Activated CD4-positive, alpha-beta memory T cell treated with anti-CD3 and anti-CD28 coated beads for 36 hours (primary cell): ENCODE measurements around the gene HOXD1. TPM values are rescaled to one million over a fixed set of nuclear protein-coding genes. Genes with fewer than 3 reads are reported as not detected.
A peak's percentile ranks its signal among the peaks of the same experiment; 100 is the strongest.

Experiments
- CTCF ChIA-PET: fragments of 350-600 bp; sonication (Branson Sonifier 250); formaldehyde crosslinking; loops from one replicate; lab custom pipeline; 2021; ENCODE audit warnings: antibody characterized with exemption, inconsistent platforms; lab: Charles Lee
- POLR2A ChIA-PET: fragments of 350-600 bp; sonication (Branson Sonifier 250); formaldehyde crosslinking; loops from one replicate; lab custom pipeline; 2021; ENCODE audit warnings: antibody characterized with exemption; lab: Charles Lee
- DNase-seq: peaks from one replicate; pipeline ENCODE4 v3.0.0-alpha.2; 2020
- H3K27ac Mint-ChIP-seq: one replicate; pipeline ENCODE4 v1.8.0; 2021; ENCODE audit warnings: mixed read lengths
- H3K27me3 Mint-ChIP-seq: one replicate; pipeline ENCODE4 v1.8.0; 2021; ENCODE audit warnings: mixed read lengths
- H3K36me3 Mint-ChIP-seq: one replicate; pipeline ENCODE4 v1.8.0; 2021; ENCODE audit warnings: mixed read lengths
- H3K4me1 Mint-ChIP-seq: one replicate; pipeline ENCODE4 v1.8.0; 2021; ENCODE audit warnings: low read depth, mixed read lengths
- H3K4me3 Mint-ChIP-seq: one replicate; pipeline ENCODE4 v1.8.0; 2021; ENCODE audit warnings: mild to moderate bottlenecking, mixed read lengths
- H3K9me3 Mint-ChIP-seq: one replicate; pipeline ENCODE4 v1.8.0; 2021; ENCODE audit warnings: mixed read lengths
- intact Hi-C: fragments of 100-400 bp; cut with micrococcal nuclease; formaldehyde crosslinking; loops from one replicate; pipeline ENCODE4 v1.15.1; 2023
- total RNA-seq, 2 experiments: library from RNA; stranded (reverse); gene quantifications; one replicate each; pipeline ENCODE4 v1.2.3, GENCODE V29; 2021

The HOXD1 gene
- total RNA-seq, 2 experiments from 2014 or later = not detected

- Mint-ChIP-seq H3K4me1 (peaks cover 3% of the 10 kb centered on the region), H3K27ac (no peak overlapping the region), H3K9me3 (no peaks in the 10 kb centered on the region), H3K4me3 (no peak overlapping the region), H3K36me3 (no peaks in the 10 kb centered on the region), H3K27me3 (peaks cover 61% of the 10 kb centered on the region)
- CTCF ChIA-PET = interaction anchor here (0.6 kb wide), 2 partner anchors 31 to 274 kb away, joined by 3 read pairs; no protein-coding TSS in a partner anchor
- POLR2A ChIA-PET = no interaction called here
- DNase-seq = no peak
- intact Hi-C loops = no loop called here
Observed at GRCh38 chr2:176181551-176181950, 6.9 kb upstream of the HOXD1 start.

GRCh38 chr2:176182671-176183070, 5.8 kb upstream of the HOXD1 start:
- Mint-ChIP-seq H3K27ac (no peak overlapping the region), H3K4me1 (peaks cover 5% of the 10 kb centered on the region), H3K9me3 (no peaks in the 10 kb centered on the region), H3K4me3 (no peak overlapping the region), H3K27me3 (peaks cover 60% of the 10 kb centered on the region), H3K36me3 (no peaks in the 10 kb centered on the region)
- no peak for DNase-seq
- POLR2A ChIA-PET = no interaction called here
- intact Hi-C loops = no loop called here
- CTCF ChIA-PET = no interaction called here

- Mint-ChIP-seq H3K27ac (no peak overlapping the region), H3K9me3 (no peaks in the 10 kb centered on the region), H3K4me1 (peaks cover 16% of the 10 kb centered on the region), H3K36me3 (no peaks in the 10 kb centered on the region), H3K27me3 (peaks cover 58% of the 10 kb centered on the region), H3K4me3 (no peak overlapping the region)
- no peak for DNase-seq
- intact Hi-C loops = no loop called here
- ChIA-PET POLR2A (no interaction called here), CTCF (no interaction called here)
Observed at GRCh38 chr2:176184749-176185148, 3.7 kb upstream of the HOXD1 start.

GRCh38 chr2:176186024-176186423, 2.4 kb upstream of the HOXD1 start:
- CTCF ChIA-PET = no interaction called here
- POLR2A ChIA-PET = no interaction called here
- no peak overlapping the region for H3K27ac Mint-ChIP-seq
- no peaks in the 10 kb centered on the region for H3K9me3 Mint-ChIP-seq
- H3K36me3 Mint-ChIP-seq = no peaks in the 10 kb centered on the region
- intact Hi-C loops = no loop called here
- peaks cover 57% of the 10 kb centered on the region for H3K27me3 Mint-ChIP-seq
- peaks cover 19% of the 10 kb centered on the region for H3K4me1 Mint-ChIP-seq
- no peak overlapping the region for H3K4me3 Mint-ChIP-seq
- no peak for DNase-seq

GRCh38 chr2:176187200-176187898, 1.1 kb upstream of the HOXD1 start:
- DNase-seq = no peak
- Mint-ChIP-seq H3K9me3 (no peaks in the 10 kb centered on the region), H3K27ac (no peak overlapping the region), H3K4me3 (peak overlapping the region; percentile 75), H3K4me1 (peaks cover 19% of the 10 kb centered on the region), H3K36me3 (no peaks in the 10 kb centered on the region), H3K27me3 (peaks cover 60% of the 10 kb centered on the region)
- CTCF ChIA-PET = interaction anchor here (0.6 kb wide), 2 partner anchors 16 to 61 kb away, joined by 3 read pairs; no protein-coding TSS in a partner anchor
- intact Hi-C loops = no loop called here
- POLR2A ChIA-PET = no interaction called here

- peaks cover 55% of the 10 kb centered on the region for H3K27me3 Mint-ChIP-seq
- no peaks in the 10 kb centered on the region for H3K9me3 Mint-ChIP-seq
- no peak overlapping the region for H3K27ac Mint-ChIP-seq
- intact Hi-C loops = no loop called here
- H3K4me3 Mint-ChIP-seq = peak overlapping the region; percentile 16
- no peak for DNase-seq
- ChIA-PET POLR2A (no interaction called here), CTCF (no interaction called here)
- H3K36me3 Mint-ChIP-seq = no peaks in the 10 kb centered on the region
- peaks cover 19% of the 10 kb centered on the region for H3K4me1 Mint-ChIP-seq
Observed at GRCh38 chr2:176188774-176189680, 559 bp downstream of the HOXD1 start.

GRCh38 chr2:176189681-176190641, 1.5 kb downstream of the HOXD1 start:
- Mint-ChIP-seq H3K4me3 (no peak overlapping the region), H3K9me3 (no peaks in the 10 kb centered on the region), H3K36me3 (no peaks in the 10 kb centered on the region), H3K27ac (no peak overlapping the region), H3K27me3 (peaks cover 58% of the 10 kb centered on the region), H3K4me1 (peaks cover 19% of the 10 kb centered on the region)
- no peak for DNase-seq
- POLR2A ChIA-PET = no interaction called here
- intact Hi-C loops = no loop called here
- CTCF ChIA-PET = interaction anchor here (0.7 kb wide), 1 partner anchor 50 kb away, joined by 4 read pairs; no protein-coding TSS in a partner anchor

GRCh38 chr2:176192351-176192750, 3.9 kb downstream of the HOXD1 start:
- DNase-seq = no peak
- ChIA-PET CTCF (interaction anchor here (0.5 to 1.3 kb wide), 4 partner anchors 53 to 679 kb away, joined by 3 to 5 read pairs (median 4); no protein-coding TSS in a partner anchor), POLR2A (no interaction called here)
- Mint-ChIP-seq H3K4me1 (peaks cover 17% of the 10 kb centered on the region), H3K4me3 (no peak overlapping the region), H3K36me3 (no peaks in the 10 kb centered on the region), H3K9me3 (no peaks in the 10 kb centered on the region), H3K27me3 (peaks cover 56% of the 10 kb centered on the region), H3K27ac (no peak overlapping the region)
- intact Hi-C loops = no loop called here

GRCh38 chr2:176193048-176193447, 4.6 kb downstream of the HOXD1 start:
- H3K27me3 Mint-ChIP-seq = peaks cover 55% of the 10 kb centered on the region
- ChIA-PET CTCF (interaction anchor here (1.0 to 1.3 kb wide), 3 partner anchors 53 to 459 kb away, joined by 3 to 4 read pairs (median 3); no protein-coding TSS in a partner anchor), POLR2A (no interaction called here)
- H3K27ac Mint-ChIP-seq = no peak overlapping the region
- H3K4me1 Mint-ChIP-seq = peaks cover 10% of the 10 kb centered on the region
- no peaks in the 10 kb centered on the region for H3K36me3 Mint-ChIP-seq
- H3K9me3 Mint-ChIP-seq = no peaks in the 10 kb centered on the region
- no peak for DNase-seq
- no peak overlapping the region for H3K4me3 Mint-ChIP-seq
- intact Hi-C loops = no loop called here

- ChIA-PET POLR2A (interaction anchor here (0.7 kb wide), 1 partner anchor 144 kb away, joined by 4 read pairs; no protein-coding TSS in a partner anchor), CTCF (no interaction called here)
- Mint-ChIP-seq H3K27me3 (peaks cover 40% of the 10 kb centered on the region), H3K4me3 (no peak overlapping the region), H3K9me3 (peaks cover 4% of the 10 kb centered on the region), H3K36me3 (no peaks in the 10 kb centered on the region), H3K4me1 (no peaks in the 10 kb centered on the region), H3K27ac (no peak overlapping the region)
- intact Hi-C loops = no loop called here
- DNase-seq = no peak
Observed at GRCh38 chr2:176199902-176200301, 11.4 kb downstream of the HOXD1 start.

- H3K27ac Mint-ChIP-seq = no peak overlapping the region
Observed at GRCh38 chr2:176200971-176201370, 12.5 kb downstream of the HOXD1 start.

More at GRCh38 chr2:176200971-176201370, 12.5 kb downstream of the HOXD1 start:
- peaks cover 34% of the 10 kb centered on the region for H3K27me3 Mint-ChIP-seq
- no peak for DNase-seq
- ChIA-PET CTCF (no interaction called here), POLR2A (no interaction called here)
- intact Hi-C loops = no loop called here
- peaks cover 4% of the 10 kb centered on the region for H3K9me3 Mint-ChIP-seq
- H3K36me3 Mint-ChIP-seq = no peaks in the 10 kb centered on the region
- H3K4me1 Mint-ChIP-seq = no peaks in the 10 kb centered on the region
- no peak overlapping the region for H3K4me3 Mint-ChIP-seq
